Ascending aorta (tissue), 2 donors: ENCODE data around the gene C20orf204. TPM values are rescaled to one million over a fixed set of nuclear protein-coding genes. Genes with fewer than 3 reads are reported as not detected.

ENCODE experiments used
- DNase-seq, 2 donors: peaks; one replicate each; pipeline ENCODE4 v3.0.0-alpha.2; 2019; ENCODE audit warnings: low spot score in 2 of 2
- H3K27ac ChIP-seq, 2 donors: fragments of 200-600 bp; sonication (generic); one replicate each; pipeline ENCODE4 v1.5.1; 2016 to 2017; ENCODE audit warnings: mild to moderate bottlenecking in 1 of 2
- H3K27me3 ChIP-seq: fragments of 200-600 bp; sonication (generic); one replicate; pipeline ENCODE4 v1.5.1; 2017
- H3K36me3 ChIP-seq, 2 donors: fragments of 200-600 bp; sonication (generic); one replicate each; pipeline ENCODE4 v1.5.1; 2016
- H3K4me1 ChIP-seq, 2 donors: fragments of 200-600 bp; sonication (generic); one replicate each; pipeline ENCODE4 v1.5.1; 2016 to 2017; ENCODE audit warnings: mild to moderate bottlenecking in 1 of 2
- H3K4me3 ChIP-seq, 2 donors: fragments of 200-600 bp; sonication (generic); one replicate each; pipeline ENCODE4 v1.5.1; 2016 to 2017; ENCODE audit warnings: mild to moderate bottlenecking in 1 of 2
- H3K9me3 ChIP-seq, 2 donors: fragments of 200-600 bp; sonication (generic); one replicate each; pipeline ENCODE4 v1.5.1; 2016
- CTCF ChIP-seq, 3 experiments: fragments of 200-600 bp in 2 of 3; fragments of 450-650 bp in 1 of 3; sonication (generic) in 2 of 3; IDR thresholded peaks; one replicate each; pipeline ENCODE4 v1.5.1; 2016 to 2019; ENCODE audit warnings: antibody characterized with exemption in 3 of 3, mild to moderate bottlenecking in 1 of 3, moderate library complexity in 1 of 3
- intact Hi-C: fragments of 100-400 bp; cut with DNase I; formaldehyde crosslinking; loops from one replicate; pipeline ENCODE4 v1.15.1; 2023
- total RNA-seq: library from RNA; depleted of rRNA; stranded (reverse); fragments of >200 nt; gene quantifications from one replicate; pipeline ENCODE4 v1.1.0, GENCODE V29; 2016

Gene C20orf204
- total RNA-seq, 1 donor from 2014 or later = not detected

- H3K36me3 ChIP-seq = no peaks in the 10 kb centered on the region
- H3K27ac ChIP-seq = no peak overlapping the region
- TF ChIP-seq CTCF (IDR thresholded peaks at IDR 0.05) = no peak
- peaks cover 5 to 20% of the 10 kb centered on the region in 2 donors for H3K4me1 ChIP-seq
- no peak overlapping the region for H3K4me3 ChIP-seq
- DNase-seq = no peak
- peaks cover 27% of the 10 kb centered on the region for H3K27me3 ChIP-seq
- no peaks in the 10 kb centered on the region for H3K9me3 ChIP-seq
- intact Hi-C loops = no loop called here
Measured at GRCh38 chr20:64040231-64041039, 4.5 kb downstream of the C20orf204 start.

DNA sequence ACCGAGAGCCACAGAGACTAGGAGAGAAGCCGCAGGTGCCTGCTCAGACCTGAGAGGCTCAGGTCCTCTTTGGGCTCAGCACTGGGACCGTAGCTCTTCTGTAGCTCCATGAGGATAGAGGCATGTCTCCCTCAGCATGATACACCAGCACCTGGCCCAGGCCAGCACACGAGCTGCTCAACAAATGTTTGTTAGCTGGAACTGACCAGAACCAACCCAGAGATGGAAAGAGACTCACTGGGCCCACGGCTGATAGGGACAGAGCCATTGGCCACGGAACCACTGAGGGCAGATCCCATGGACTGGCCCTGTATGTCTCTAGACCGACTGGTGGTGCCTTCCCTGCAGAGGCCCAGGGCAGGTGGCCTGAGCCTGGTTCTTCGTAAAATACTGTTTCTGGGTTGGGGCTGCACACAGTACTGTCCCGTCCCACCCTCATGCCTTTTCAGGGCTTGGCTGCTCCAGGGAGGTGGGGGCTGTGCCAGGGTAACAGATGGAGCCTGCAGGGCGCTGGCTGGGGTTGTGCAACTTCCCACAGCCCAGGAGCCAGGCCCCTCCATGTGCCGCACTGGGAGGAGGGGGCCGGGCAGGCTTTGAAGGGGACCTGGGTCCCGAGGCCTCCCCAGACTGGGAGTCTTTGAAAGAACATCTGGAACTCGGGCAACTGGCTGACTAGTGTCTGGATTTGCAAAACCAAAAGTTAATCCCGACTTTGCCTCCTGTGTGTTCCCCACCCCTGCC lies 5.2 kb downstream of the C20orf204 start:
- Histone ChIP-seq H3K4me1 (peaks cover 5 to 20% of the 10 kb centered on the region in 2 donors), H3K27me3 (peaks cover 27% of the 10 kb centered on the region), H3K27ac (no peak overlapping the region), H3K4me3 (peak overlapping the region in 1 of 2 donors; percentile 59), H3K36me3 (no peaks in the 10 kb centered on the region), H3K9me3 (no peaks in the 10 kb centered on the region)
- no peak for TF ChIP-seq CTCF (IDR thresholded peaks at IDR 0.05)
- no peak for DNase-seq
- intact Hi-C loops = no loop called here

- Histone ChIP-seq H3K36me3 (no peaks in the 10 kb centered on the region), H3K9me3 (no peaks in the 10 kb centered on the region), H3K4me1 (peaks cover 5 to 20% of the 10 kb centered on the region in 2 donors), H3K27me3 (peaks cover 27% of the 10 kb centered on the region), H3K4me3 (peak overlapping the region in 1 of 2 donors; percentile 59), H3K27ac (no peak overlapping the region)
- no peak for TF ChIP-seq CTCF (IDR thresholded peaks at IDR 0.05)
- intact Hi-C loops = no loop called here
- no peak for DNase-seq
Measured at GRCh38 chr20:64041781-64042053, 5.7 kb downstream of the C20orf204 start.

DNA sequence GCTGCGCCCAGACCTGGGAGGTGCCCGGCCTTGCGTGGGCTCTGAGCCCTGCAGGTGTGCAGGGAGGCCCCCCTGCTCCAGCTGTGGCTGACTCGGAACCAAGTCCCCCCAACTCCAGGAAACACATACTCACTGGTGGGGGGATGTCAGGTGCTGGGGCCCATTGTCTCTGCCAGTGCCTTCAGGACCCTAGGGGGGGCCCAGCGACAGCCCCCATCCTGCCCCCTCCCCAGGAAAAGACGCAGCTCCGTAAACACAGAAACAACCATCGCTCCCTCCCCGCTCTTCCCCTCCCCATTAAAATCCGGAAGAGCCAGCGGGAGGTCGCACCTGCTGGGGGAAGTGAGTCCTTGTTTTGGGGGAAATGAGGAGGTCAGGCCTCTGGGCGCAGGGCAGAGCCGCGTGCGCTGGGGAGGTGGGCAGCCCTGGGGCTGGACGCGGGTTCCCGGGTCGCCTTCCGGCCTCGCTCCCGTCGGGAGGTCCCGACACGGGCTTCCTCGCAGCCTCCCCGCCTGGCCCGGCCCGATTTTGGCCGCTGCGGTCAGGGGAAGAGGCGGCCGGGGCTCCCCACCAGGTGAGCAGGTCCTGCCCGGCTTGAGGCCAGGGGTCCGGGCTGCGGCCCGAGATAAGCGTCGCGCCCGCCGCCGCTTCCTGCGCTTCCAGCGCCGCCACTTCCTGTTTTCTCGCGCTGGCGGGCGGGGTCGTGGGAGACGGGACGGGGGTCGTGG lies 6.2 kb downstream of the C20orf204 start:
- H3K4me1 ChIP-seq = peaks cover 5 to 20% of the 10 kb centered on the region in 2 donors
- no peaks in the 10 kb centered on the region for H3K36me3 ChIP-seq
- peaks cover 27% of the 10 kb centered on the region for H3K27me3 ChIP-seq
- peak overlapping the region in 1 of 2 donors; percentile 50 for H3K27ac ChIP-seq
- TF ChIP-seq CTCF (IDR thresholded peaks at IDR 0.05) = no peak
- no peak for DNase-seq
- intact Hi-C loops = no loop called here
- H3K9me3 ChIP-seq = no peaks in the 10 kb centered on the region
- H3K4me3 ChIP-seq = peak overlapping the region in 1 of 2 donors; percentile 59

DNA sequence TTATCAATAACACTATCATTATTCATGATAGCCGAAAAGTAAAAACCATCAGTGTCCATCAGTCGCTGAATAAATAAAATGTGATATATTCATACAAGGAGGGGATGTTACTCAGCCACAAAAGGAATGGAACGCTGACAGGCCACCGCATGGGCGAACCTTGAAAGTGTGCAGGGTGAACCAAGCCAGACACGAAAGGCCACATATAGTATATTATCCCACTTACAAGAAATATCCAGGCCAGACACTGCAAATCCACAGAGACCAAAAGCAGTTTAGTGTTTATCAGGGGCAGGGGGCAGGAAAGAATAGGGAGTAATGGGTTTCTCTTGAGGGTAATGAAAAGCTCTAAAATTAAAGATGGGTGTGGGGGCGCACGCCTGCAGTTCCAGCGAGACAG lies 7.8 kb downstream of the C20orf204 start:
- intact Hi-C loops = no loop called here
- Histone ChIP-seq H3K4me1 (peaks cover 0 to 13% of the 10 kb centered on the region in 2 donors), H3K36me3 (no peaks in the 10 kb centered on the region)

More for the DNA sequence above, 7.8 kb downstream of the C20orf204 start:
- peaks cover 22% of the 10 kb centered on the region for H3K27me3 ChIP-seq
- H3K27ac ChIP-seq = no peak overlapping the region
- no peaks in the 10 kb centered on the region for H3K9me3 ChIP-seq
- no peak for TF ChIP-seq CTCF (IDR thresholded peaks at IDR 0.05)
- no peak for DNase-seq
- no peak overlapping the region for H3K4me3 ChIP-seq
